ENCODE data around the gene ZFR2. TPM values are rescaled to one million over a fixed set of nuclear protein-coding genes. Genes with fewer than 3 reads are reported as not detected.

ZFR2 gene
- total RNA-seq, 2 experiments from 2014 or later = 0.73 to 0.82 TPM

DNA sequence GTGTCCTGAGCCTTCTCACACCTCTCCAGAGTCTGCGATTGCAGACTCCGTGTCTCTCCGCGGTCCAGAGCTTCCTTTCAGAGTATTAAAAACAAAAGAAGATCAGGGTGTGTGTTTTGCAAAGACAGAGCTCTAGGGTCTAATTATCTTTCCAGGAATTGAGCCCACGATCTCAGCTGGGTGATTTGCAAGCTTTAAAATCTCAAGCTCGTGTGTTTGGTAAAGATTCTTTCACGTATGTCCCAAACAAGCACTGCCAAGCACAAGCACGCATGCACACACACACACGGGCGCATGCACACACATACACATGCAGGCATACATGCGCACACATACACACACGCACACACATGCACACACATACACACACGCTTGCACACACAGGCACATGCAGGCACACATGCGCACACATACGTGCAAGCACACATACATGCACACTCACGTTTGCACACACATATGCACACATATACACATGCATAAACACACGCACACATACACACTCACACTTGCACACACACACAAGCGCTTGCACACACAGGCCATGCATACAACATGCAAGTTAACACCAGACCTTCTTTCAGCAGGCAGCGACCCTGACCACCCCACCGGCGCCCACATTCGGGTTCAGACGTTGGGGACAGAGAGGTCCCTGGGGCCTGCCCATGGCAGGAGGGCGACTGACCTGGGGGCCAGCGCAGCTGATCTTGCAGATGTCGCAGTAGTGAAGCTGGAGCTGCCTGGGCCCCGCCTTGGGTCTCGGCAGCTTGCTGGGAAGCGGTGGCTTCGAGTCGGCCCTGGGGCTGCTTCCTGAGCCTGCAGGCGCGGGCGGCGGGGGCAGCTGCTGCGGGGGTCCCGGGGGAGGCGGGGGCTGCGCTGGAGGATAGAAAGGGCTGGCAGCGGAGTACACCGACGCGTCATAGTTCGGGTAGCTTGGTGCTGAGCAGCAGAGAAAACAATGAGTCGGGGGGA is 37.9 kb downstream of the ZFR2 start:
- Histone ChIP-seq H3K4me3 (ENCODE audit: low read length) (no peak overlapping the region), H3K27ac (ENCODE audit: low read depth in 1 of 2, low read length in 2 of 2) (no peak overlapping the region), H3K9me3 (ENCODE audit: control insufficient read depth in 1 of 2, insufficient read depth in 1 of 2, low read length in 2 of 2) (no peaks in the 10 kb centered on the region), H3K4me1 (ENCODE audit: insufficient read depth, low read length) (peaks cover 3% of the 10 kb centered on the region), H3K36me3 (ENCODE audit: insufficient read depth, low read length) (no peaks in the 10 kb centered on the region), H3K27me3 (ENCODE audit: control insufficient read depth in 1 of 2, insufficient read depth in 2 of 2, low read length in 2 of 2) (no peaks in the 10 kb centered on the region)
- CTCF ChIA-PET = no interaction called here
- Mint-ChIP-seq H3K27ac (no peak overlapping the region), H3K4me3 (no peak overlapping the region), H3K4me1 (ENCODE audit: low read depth) (no peaks in the 10 kb centered on the region), H3K27me3 (no peaks in the 10 kb centered on the region), H3K36me3 (ENCODE audit: low read depth) (no peaks in the 10 kb centered on the region), H3K9me3 (no peaks in the 10 kb centered on the region)
- ATAC-seq (ENCODE audit: poor library complexity) (no peak), DNase-seq (no peak)
- intact Hi-C loops (cut with DNase I, micrococcal nuclease) = no loop called here
- POLR2A ChIA-PET = interaction anchor here (1.2 kb wide), 1 partner anchor 19 kb away, joined by 4 read pairs; no protein-coding TSS in a partner anchor
- TF ChIP-seq, protein P1, sequence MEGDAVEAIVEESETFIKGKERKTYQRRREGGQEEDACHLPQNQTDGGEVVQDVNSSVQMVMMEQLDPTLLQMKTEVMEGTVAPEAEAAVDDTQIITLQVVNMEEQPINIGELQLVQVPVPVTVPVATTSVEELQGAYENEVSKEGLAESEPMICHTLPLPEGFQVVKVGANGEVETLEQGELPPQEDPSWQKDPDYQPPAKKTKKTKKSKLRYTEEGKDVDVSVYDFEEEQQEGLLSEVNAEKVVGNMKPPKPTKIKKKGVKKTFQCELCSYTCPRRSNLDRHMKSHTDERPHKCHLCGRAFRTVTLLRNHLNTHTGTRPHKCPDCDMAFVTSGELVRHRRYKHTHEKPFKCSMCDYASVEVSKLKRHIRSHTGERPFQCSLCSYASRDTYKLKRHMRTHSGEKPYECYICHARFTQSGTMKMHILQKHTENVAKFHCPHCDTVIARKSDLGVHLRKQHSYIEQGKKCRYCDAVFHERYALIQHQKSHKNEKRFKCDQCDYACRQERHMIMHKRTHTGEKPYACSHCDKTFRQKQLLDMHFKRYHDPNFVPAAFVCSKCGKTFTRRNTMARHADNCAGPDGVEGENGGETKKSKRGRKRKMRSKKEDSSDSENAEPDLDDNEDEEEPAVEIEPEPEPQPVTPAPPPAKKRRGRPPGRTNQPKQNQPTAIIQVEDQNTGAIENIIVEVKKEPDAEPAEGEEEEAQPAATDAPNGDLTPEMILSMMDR (IDR thresholded peaks at IDR 0.05) = no peak

DNA sequence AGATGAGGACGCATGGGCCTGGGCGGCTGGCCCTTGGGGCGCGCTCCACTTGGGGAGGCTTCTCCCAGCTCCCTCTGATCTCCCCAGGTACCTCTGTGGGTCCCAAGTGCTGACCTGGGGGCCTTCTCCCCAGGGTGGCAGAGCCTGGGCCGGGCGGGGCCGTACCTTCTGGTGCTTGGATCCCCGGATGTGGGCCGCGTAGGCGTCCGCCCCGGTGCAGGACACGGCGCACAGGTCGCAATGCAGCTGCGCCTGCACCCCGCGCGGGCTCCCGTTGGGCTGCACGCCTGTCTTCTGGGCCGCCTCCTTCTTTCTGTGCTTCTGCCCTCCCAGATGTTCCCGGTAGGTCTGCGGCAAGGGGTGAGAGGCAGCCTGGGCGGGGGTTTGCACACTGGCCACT is 41.5 kb downstream of the ZFR2 start:
- H3K4me1 Mint-ChIP-seq (ENCODE audit: low read depth) = no peaks in the 10 kb centered on the region
- CTCF ChIA-PET = no interaction called here
- H3K27me3 ChIP-seq (ENCODE audit: control insufficient read depth in 1 of 2, insufficient read depth in 2 of 2, low read length in 2 of 2) = no peaks in the 10 kb centered on the region
- H3K9me3 ChIP-seq (ENCODE audit: control insufficient read depth in 1 of 2, insufficient read depth in 1 of 2, low read length in 2 of 2) = no peaks in the 10 kb centered on the region
- no peak overlapping the region for H3K27ac ChIP-seq (ENCODE audit: low read depth in 1 of 2, low read length in 2 of 2)
- H3K27ac Mint-ChIP-seq = no peak overlapping the region
- H3K4me3 ChIP-seq (ENCODE audit: low read length) = no peak overlapping the region
- H3K4me1 ChIP-seq (ENCODE audit: insufficient read depth, low read length) = peaks cover 7% of the 10 kb centered on the region
- intact Hi-C loops (cut with DNase I, micrococcal nuclease) = no loop called here
- no peaks in the 10 kb centered on the region for H3K27me3 Mint-ChIP-seq
- POLR2A ChIA-PET = no interaction called here
- DNase-seq = no peak
- no peak for ATAC-seq (ENCODE audit: poor library complexity)
- H3K4me3 Mint-ChIP-seq = no peak overlapping the region
- H3K36me3 ChIP-seq (ENCODE audit: insufficient read depth, low read length) = no peaks in the 10 kb centered on the region
- no peaks in the 10 kb centered on the region for H3K36me3 Mint-ChIP-seq (ENCODE audit: low read depth)
- H3K9me3 Mint-ChIP-seq = no peaks in the 10 kb centered on the region
- TF ChIP-seq, protein P1 (IDR thresholded peaks at IDR 0.05) = no peak

DNA sequence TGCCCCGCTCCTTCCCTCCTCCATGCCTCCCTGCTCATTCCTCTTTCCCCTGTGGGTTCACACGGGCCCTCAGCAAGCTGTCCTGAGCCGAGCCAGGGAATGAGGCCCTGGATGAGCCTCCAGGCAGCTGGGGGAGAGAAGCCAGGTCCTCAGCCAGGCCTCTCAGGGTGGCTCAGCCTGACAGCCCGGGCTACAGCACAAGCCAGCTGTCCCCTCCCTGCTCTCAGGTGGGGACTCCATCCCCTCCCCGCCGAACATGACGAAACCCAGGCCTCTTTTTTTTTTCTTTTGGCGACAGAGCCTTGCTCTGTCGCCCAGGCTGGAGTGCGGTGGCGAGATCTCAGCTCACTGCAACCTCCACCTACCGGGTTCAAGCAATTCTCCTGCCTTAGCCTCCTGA is 42.7 kb downstream of the ZFR2 start:
- no peaks in the 10 kb centered on the region for H3K9me3 ChIP-seq (ENCODE audit: control insufficient read depth in 1 of 2, insufficient read depth in 1 of 2, low read length in 2 of 2)
- Mint-ChIP-seq H3K27me3 (no peaks in the 10 kb centered on the region), H3K36me3 (ENCODE audit: low read depth) (no peaks in the 10 kb centered on the region), H3K4me1 (ENCODE audit: low read depth) (peaks cover 8% of the 10 kb centered on the region), H3K9me3 (no peaks in the 10 kb centered on the region), H3K27ac (no peak overlapping the region), H3K4me3 (no peak overlapping the region)
- TF ChIP-seq, protein P1 (IDR thresholded peaks at IDR 0.05) = no peak
- H3K4me3 ChIP-seq (ENCODE audit: low read length) = no peak overlapping the region
- CTCF ChIA-PET = interaction anchor here (0.7 kb wide), 1 partner anchor 208 kb away, joined by 4 read pairs; no protein-coding TSS in a partner anchor
- H3K27ac ChIP-seq (ENCODE audit: low read depth in 1 of 2, low read length in 2 of 2) = no peak overlapping the region
- no peaks in the 10 kb centered on the region for H3K27me3 ChIP-seq (ENCODE audit: control insufficient read depth in 1 of 2, insufficient read depth in 2 of 2, low read length in 2 of 2)
- H3K4me1 ChIP-seq (ENCODE audit: insufficient read depth, low read length) = peaks cover 19% of the 10 kb centered on the region
- H3K36me3 ChIP-seq (ENCODE audit: insufficient read depth, low read length) = no peaks in the 10 kb centered on the region
- POLR2A ChIA-PET = no interaction called here
- ATAC-seq (ENCODE audit: poor library complexity) (no peak), DNase-seq (no peak)
- intact Hi-C loops (cut with DNase I, micrococcal nuclease) = no loop called here
